Hepatocyte (in vitro differentiated cells): ENCODE results near the gene CYP8B1. TPM values are rescaled to one million over a fixed set of nuclear protein-coding genes. Genes with fewer than 3 reads are reported as not detected.

Experiments
- DNase-seq: peaks from one replicate; pipeline ENCODE4 v3.0.0-alpha.2; 2016; ENCODE audit warnings: low spot score
- H2AFZ ChIP-seq: fragments of 200-600 bp; sonication (generic); 2 replicates; pipeline ENCODE4 v1.6.0; 2016; ENCODE audit warnings: antibody characterized with exemption, mild to moderate bottlenecking
- H3K27ac ChIP-seq: fragments of 200-600 bp; sonication (generic); 2 replicates; pipeline ENCODE4 v1.5.1; 2016; ENCODE audit warnings: mild to moderate bottlenecking
- H3K27me3 ChIP-seq: fragments of 200-600 bp; sonication (generic); 2 replicates; pipeline ENCODE4 v1.6.1; 2016
- H3K36me3 ChIP-seq: fragments of 200-600 bp; sonication (generic); replicated peaks from 2 replicates; pipeline ENCODE4 v1.5.1; 2016; ENCODE audit warnings: low read depth; ENCODE audit not compliant: insufficient read depth
- H3K4me1 ChIP-seq: fragments of 200-600 bp; sonication (generic); 2 replicates; pipeline ENCODE4 v1.5.1; 2016; ENCODE audit warnings: mild to moderate bottlenecking, moderate library complexity; ENCODE audit not compliant: insufficient read depth
- H3K4me2 ChIP-seq: fragments of 200-600 bp; sonication (generic); 2 replicates; pipeline ENCODE4 v1.6.0; 2016
- H3K4me3 ChIP-seq: fragments of 200-600 bp; sonication (generic); 2 replicates; pipeline ENCODE4 v1.5.1; 2016; ENCODE audit warnings: mild to moderate bottlenecking
- H3K79me2 ChIP-seq: fragments of 200-600 bp; sonication (generic); 2 replicates; pipeline ENCODE4 v1.6.0; 2017; ENCODE audit warnings: mild to moderate bottlenecking
- H3K9me2 ChIP-seq: fragments of 200-600 bp; sonication (generic); replicated peaks from 2 replicates; pipeline ENCODE4 v1.6.0; 2017; ENCODE audit warnings: mild to moderate bottlenecking; ENCODE audit not compliant: insufficient read depth
- H3K9me3 ChIP-seq: fragments of 200-600 bp; sonication (generic); 2 replicates; pipeline ENCODE4 v1.5.1; 2016; ENCODE audit warnings: low read depth, mild to moderate bottlenecking
- H4K20me1 ChIP-seq: fragments of 200-600 bp; sonication (generic); 2 replicates; pipeline ENCODE4 v1.6.0; 2016; ENCODE audit warnings: mild to moderate bottlenecking; ENCODE audit not compliant: insufficient read depth, poor library complexity, severe bottlenecking
- EZH2 ChIP-seq: fragments of 200-600 bp; sonication (generic); IDR thresholded peaks from 2 replicates; pipeline ENCODE4 v1.6.1; 2016; ENCODE audit warnings: antibody characterized with exemption, mild to moderate bottlenecking, borderline replicate concordance
- EZH2phosphoT487 ChIP-seq: fragments of 200-600 bp; sonication (generic); IDR thresholded peaks from one replicate; pipeline ENCODE4 v1.6.1; 2018; ENCODE audit warnings: antibody characterized with exemption, mild to moderate bottlenecking, low read depth, moderate library complexity; ENCODE audit not compliant: unreplicated experiment, severe bottlenecking
- WGBS: methylation state at CpG from one replicate; pipeline ENCODE4 v1.1.6; 2016; ENCODE audit warnings: low lambda C conversion rate; ENCODE audit errors: missing lambda C conversion rate; 5-methylcytosine and 5-hydroxymethylcytosine counted together
- polyA plus RNA-seq: library from polyadenylated mRNA; unstranded; fragments of >200 nt; fragmentation: Nextera tagmentation; extraction: Ambion mirVana; gene quantifications from 2 replicates; pipeline ENCODE4 v1.2.1, GENCODE V29; 2016
- total RNA-seq: library from RNA; depleted of rRNA; stranded (reverse); fragments of >200 nt; gene quantifications from 2 replicates; pipeline ENCODE4 v1.2.3, GENCODE V29; 2014
- TF ChIP-seq, protein P1 (sequence below): fragments of 200-600 bp; sonication (generic); IDR thresholded peaks from 2 replicates; pipeline ENCODE4 v1.5.1; 2016; ENCODE audit warnings: antibody characterized with exemption, mild to moderate bottlenecking; ENCODE audit not compliant: poor library complexity

CYP8B1 gene
- total and polyA plus RNA-seq, 2 experiments from 2014 or later: 4.5 to 5.7 TPM

DNA sequence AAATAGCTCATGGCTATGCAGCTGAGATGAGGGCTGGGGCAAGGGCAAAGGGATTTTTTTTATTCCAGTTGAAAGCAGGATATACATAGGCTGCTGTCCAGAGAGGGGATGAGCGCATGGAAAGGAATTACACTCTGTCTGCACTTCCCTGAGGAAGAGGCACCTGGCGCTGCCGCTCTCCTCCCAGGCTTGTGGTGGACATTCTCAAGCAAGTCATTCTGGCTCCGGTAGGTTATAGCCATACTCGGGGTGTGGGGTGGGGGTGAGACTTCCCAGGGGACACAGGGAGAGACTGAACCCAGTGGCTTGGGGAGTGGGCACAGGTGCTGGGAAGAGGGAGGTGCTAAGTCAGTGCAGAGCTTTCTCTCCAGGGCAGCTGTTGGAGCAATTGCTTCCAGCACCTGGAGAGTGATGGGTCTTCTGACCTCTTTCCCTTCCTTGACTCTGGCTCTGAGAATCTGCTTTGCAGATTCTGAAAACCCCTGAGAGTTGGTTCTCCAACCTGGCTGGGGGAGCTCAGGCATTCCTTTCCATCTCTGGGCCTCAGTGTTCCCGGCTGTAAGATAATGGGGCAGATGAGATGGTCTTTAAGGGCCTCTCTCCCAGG is 24.3 kb downstream of the CYP8B1 start:
- H3K27ac ChIP-seq: no peak overlapping the region
- no peak overlapping the region for H3K4me3 ChIP-seq
- WGBS: 92% methylated on average over 6 of the region's 6 CpGs
- no peaks in the 10 kb centered on the region for H3K9me3 ChIP-seq
- no peaks in the 10 kb centered on the region for H3K36me3 ChIP-seq
- no peak for DNase-seq
- no peaks in the 10 kb centered on the region for H3K79me2 ChIP-seq
- no peak overlapping the region for H2AFZ ChIP-seq
- no peaks in the 10 kb centered on the region for H3K27me3 ChIP-seq
- peaks cover 24% of the 10 kb centered on the region for H3K4me1 ChIP-seq
- H4K20me1 ChIP-seq: no peaks in the 10 kb centered on the region
- TF ChIP-seq EZH2: no peak
- H3K4me2 ChIP-seq: no peak overlapping the region
- H3K9me2 ChIP-seq: no peaks in the 10 kb centered on the region

GRCh38 chr3:42850263-42850662 is 25.4 kb downstream of the CYP8B1 start:
- H2AFZ ChIP-seq: no peak overlapping the region
- H3K9me2 ChIP-seq: no peaks in the 10 kb centered on the region
- H3K9me3 ChIP-seq: no peaks in the 10 kb centered on the region
- no peaks in the 10 kb centered on the region for H3K27me3 ChIP-seq
- H3K36me3 ChIP-seq: no peaks in the 10 kb centered on the region
- no peak overlapping the region for H3K4me3 ChIP-seq
- H3K79me2 ChIP-seq: no peaks in the 10 kb centered on the region
- DNase-seq: no peak
- H3K4me1 ChIP-seq: peaks cover 22% of the 10 kb centered on the region
- no peak overlapping the region for H3K27ac ChIP-seq
- WGBS: 85% methylated on average over 3 of the region's 3 CpGs
- TF ChIP-seq, protein P1, sequence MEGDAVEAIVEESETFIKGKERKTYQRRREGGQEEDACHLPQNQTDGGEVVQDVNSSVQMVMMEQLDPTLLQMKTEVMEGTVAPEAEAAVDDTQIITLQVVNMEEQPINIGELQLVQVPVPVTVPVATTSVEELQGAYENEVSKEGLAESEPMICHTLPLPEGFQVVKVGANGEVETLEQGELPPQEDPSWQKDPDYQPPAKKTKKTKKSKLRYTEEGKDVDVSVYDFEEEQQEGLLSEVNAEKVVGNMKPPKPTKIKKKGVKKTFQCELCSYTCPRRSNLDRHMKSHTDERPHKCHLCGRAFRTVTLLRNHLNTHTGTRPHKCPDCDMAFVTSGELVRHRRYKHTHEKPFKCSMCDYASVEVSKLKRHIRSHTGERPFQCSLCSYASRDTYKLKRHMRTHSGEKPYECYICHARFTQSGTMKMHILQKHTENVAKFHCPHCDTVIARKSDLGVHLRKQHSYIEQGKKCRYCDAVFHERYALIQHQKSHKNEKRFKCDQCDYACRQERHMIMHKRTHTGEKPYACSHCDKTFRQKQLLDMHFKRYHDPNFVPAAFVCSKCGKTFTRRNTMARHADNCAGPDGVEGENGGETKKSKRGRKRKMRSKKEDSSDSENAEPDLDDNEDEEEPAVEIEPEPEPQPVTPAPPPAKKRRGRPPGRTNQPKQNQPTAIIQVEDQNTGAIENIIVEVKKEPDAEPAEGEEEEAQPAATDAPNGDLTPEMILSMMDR: no peak
- TF ChIP-seq EZH2phosphoT487 (no peak), EZH2 (no peak)
- H4K20me1 ChIP-seq: no peaks in the 10 kb centered on the region
- no peak overlapping the region for H3K4me2 ChIP-seq

GRCh38 chr3:42849017-42849416 is 26.7 kb downstream of the CYP8B1 start:
- WGBS: 92% methylated on average over 7 of the region's 7 CpGs
- Histone ChIP-seq H3K36me3 (no peaks in the 10 kb centered on the region), H3K27me3 (no peaks in the 10 kb centered on the region), H3K9me2 (no peaks in the 10 kb centered on the region), H4K20me1 (no peaks in the 10 kb centered on the region), H3K9me3 (no peaks in the 10 kb centered on the region), H2AFZ (no peak overlapping the region), H3K4me1 (peaks cover 18% of the 10 kb centered on the region), H3K27ac (no peak overlapping the region), H3K4me3 (no peak overlapping the region), H3K79me2 (no peaks in the 10 kb centered on the region), H3K4me2 (no peak overlapping the region)
- no peak for DNase-seq
- no peak for TF ChIP-seq EZH2phosphoT487
- TF ChIP-seq, protein P1: no peak
- TF ChIP-seq EZH2: no peak

GRCh38 chr3:42847731-42848130 is 27.9 kb downstream of the CYP8B1 start:
- Histone ChIP-seq H3K9me2 (no peaks in the 10 kb centered on the region), H4K20me1 (no peaks in the 10 kb centered on the region), H3K4me1 (peaks cover 5% of the 10 kb centered on the region), H3K9me3 (no peaks in the 10 kb centered on the region), H3K4me3 (no peak overlapping the region), H3K27me3 (no peaks in the 10 kb centered on the region), H3K36me3 (no peaks in the 10 kb centered on the region), H3K27ac (no peak overlapping the region), H2AFZ (no peak overlapping the region), H3K79me2 (no peaks in the 10 kb centered on the region), H3K4me2 (no peak overlapping the region)
- WGBS: 56% methylated on average over 4 of the region's 4 CpGs
- TF ChIP-seq EZH2 (no peak), EZH2phosphoT487 (no peak)
- TF ChIP-seq, protein P1: no peak
- no peak for DNase-seq
